HG02884 (cell line): ENCODE results near the gene NT5M.
A peak's percentile ranks its signal among the peaks of the same experiment; 100 is the strongest.
"Not testable (repeated sequence)": the region's sequence is repeated elsewhere in the genome, so short reads cannot be mapped to it uniquely, and the experiment has no call there.

Experiments
- ATAC-seq: cut with Tn5 transposase; IDR thresholded peaks from one replicate; pipeline ENCODE4 v1.9.1; 2021; ENCODE audit warnings: mild to moderate bottlenecking, moderate library complexity; ENCODE audit not compliant: unreplicated experiment

NT5M gene

GRCh38 chr17:17303010-17303846 is at the start of gene NT5M:
TSS of gene NT5M (plus strand) at chr17:17303373. CDS start at chr17:17303551, 178 bp downstream.
- peak; percentile 41 for ATAC-seq

GRCh38 chr17:17253406-17253805 is 49.8 kb upstream of the NT5M start:
- no peak for ATAC-seq

DNA sequence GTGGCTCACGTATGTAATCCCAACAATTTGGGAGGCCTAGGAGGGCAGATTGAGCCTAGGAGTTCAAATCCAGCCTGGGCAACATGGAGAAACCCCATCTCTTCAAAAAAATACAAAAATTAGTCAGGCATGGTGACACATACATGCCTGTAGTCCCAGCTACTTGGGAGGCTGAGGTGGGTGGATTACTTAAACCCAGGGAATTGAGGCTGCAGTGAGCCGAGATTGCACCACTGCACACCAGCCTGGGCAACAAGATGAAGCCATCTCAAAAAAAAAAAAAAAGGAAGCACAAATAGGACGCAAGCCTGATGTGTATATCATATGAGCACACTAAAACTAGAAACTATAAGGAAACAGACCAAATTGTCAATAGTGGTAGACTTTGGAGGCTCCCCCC is 49.1 kb upstream of the NT5M start:
- ATAC-seq = no peak

- ATAC-seq = not testable (repeated sequence)
Measured at GRCh38 chr17:17255689-17256088, 47.5 kb upstream of the NT5M start.

GRCh38 chr17:17256316-17256715 is 46.9 kb upstream of the NT5M start:
- no peak for ATAC-seq

GRCh38 chr17:17258011-17258410 is 45.2 kb upstream of the NT5M start:
- ATAC-seq = no peak

DNA sequence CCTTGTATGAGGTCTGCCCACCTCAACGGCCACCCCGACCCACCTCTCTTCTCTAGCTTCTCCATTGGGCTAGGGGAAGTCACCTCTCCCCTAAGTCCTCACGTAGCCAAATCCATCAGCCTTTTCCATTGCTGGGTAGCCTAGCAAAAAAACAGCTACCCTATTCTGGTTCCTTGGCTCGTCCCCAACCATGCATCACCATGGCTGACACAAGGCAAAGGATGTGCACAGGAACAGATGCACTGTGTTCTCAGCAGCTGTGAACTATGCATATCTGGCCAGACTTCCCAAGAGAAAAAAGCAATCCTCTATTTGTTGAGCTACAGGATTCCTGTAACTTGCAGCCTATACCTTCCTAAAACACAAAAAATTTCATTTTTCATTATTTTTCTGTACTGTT is 44.2 kb upstream of the NT5M start:
- no peak for ATAC-seq

DNA sequence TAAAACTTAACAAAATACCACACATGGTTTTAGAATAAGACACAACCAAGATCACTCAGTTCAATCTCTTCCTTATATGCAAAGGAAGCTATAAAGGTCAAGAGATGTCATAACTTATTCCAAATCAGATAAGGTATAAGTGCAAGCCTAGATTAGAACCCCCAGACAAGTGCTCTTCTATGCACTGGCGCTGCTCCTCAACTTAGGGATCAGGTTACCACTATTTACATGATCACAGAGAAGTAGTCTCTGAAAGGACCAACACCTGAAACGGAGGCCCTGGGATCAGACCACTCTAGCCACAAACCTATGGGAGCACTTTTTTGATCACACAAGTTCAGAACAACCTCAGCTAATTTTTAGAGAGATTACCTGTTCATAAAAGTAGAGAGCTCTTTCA is 38.7 kb upstream of the NT5M start:
- ATAC-seq = no peak

- ATAC-seq = no peak
Measured at GRCh38 chr17:17269926-17270773, 33.0 kb upstream of the NT5M start.

DNA sequence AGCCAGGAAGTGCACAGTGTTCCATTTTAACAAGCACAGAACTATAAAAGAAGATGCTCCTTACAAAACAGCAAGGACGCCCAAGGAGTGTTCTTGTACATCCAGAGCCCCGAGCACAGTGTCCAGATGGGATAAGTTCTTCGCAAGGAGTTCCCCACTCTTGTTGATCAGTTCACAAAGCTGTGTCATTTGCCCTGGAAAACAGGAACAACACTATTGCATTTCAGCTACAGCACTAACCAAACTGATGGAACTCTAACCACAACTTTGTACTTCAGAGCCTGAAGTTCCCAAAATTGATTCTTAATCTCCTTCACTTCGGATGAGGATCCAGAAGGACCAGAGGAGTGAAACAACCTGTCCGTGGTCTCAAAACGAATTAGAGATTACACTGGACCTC is 27.2 kb upstream of the NT5M start:
- no peak for ATAC-seq

DNA sequence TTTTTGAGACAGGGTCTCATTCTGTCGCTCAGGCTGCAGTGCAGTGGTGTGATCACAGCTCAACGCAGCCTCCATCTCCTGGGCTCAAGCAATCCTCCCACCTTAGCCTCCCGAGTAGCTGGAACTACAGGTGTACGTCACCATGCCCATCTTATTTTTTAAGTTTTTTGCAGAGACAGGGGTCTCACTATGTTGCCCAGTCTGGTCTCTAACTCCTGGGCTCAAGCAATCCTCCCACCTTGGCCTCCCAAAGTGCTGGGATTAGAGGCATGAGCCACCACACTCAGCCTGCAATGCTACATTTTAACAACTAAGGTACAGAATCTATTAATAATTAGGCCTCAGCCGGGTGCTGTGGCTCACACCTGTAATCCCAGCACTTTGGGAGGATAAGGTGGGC is 25.7 kb upstream of the NT5M start:
- ATAC-seq = not testable (repeated sequence)

DNA sequence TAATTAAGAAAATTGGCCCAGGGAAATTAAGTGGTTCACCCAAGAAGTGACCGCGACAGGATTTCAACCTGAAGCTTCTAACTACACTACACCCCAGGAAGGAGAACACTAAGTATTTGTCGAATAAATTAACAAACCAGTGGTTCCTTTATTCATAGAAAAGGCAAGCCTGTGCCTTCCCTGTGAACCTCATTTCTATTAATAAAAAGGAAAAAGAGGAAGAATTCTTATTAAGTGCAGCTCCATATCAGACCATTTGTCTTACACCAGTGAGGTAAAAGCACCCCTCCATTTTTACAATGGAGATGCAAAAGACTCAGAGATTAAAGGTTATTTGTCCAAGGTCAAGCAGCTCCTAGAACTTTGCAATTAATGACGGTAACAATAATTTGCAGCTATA is 23.9 kb upstream of the NT5M start:
- no peak for ATAC-seq

DNA sequence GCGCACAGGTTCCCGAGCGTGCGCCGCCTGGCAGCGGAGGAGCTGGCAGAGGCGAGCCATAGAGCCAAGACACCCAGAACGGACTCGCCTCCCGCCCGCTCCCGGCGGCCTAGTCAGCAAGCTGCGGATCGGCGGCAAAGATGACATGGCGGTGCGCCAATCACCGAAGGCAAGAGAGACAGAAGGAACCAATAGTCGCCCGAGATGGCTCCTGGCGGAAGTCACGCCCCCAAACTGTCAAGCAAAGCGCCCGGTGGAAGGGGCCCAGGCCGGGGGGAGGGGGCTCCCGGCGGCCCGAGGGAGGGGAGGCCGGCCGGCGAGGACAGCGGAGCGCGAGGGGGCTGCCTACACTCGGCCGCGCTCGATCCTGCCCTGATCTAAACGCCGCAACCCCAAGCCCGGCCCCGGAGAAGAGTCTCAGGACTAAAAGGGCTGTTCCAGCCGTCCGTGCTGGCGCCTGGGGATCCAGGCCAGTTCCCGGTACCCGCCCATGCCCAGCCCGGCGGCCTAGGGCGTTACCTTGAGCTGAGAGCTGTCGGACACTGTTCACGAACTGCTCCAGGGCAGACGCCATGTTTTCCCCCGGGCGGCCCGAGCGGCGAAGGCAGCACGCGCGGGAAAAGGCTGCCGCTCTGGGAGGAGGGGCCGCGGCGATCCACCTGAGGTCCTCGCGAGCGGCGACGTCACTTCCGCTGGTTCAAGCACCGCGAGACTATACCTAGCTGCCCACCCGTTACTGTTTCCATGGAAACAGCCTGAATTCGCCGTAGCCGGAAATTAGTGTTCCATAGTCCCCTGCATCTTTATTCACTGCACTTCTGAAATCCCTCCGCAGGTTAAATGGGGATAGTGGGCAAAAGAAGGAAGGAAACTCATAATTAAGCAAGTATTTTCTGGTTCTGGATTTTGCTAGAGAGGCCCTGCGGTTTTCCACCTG is 22.3 kb upstream of the NT5M start, which contains the start of gene COPS3:
COPS3 (minus strand) TSS at position 634 of the 937 bp plus-strand sequence; CDS start at position 574, 60 bp downstream.
- peak; percentile 86 for ATAC-seq

DNA sequence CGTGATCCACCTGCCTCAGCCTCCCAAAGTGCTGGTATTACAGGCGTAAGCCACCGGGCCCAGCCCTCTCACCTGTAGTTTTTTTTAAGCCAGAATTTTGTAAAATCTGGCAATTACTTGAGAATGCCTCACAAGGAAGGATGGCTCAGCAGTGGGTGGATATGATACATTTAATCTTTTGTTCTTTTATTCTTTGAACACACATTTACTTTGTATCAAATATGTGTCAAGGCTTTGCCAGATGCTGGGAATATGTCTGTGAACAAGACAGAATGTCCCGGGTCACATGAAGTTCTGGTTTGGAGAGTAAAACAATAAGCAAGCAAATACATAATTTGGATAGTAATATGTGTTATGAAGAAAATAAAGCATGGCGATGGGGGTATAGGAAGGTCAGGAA is 17.2 kb upstream of the NT5M start:
- no peak for ATAC-seq

DNA sequence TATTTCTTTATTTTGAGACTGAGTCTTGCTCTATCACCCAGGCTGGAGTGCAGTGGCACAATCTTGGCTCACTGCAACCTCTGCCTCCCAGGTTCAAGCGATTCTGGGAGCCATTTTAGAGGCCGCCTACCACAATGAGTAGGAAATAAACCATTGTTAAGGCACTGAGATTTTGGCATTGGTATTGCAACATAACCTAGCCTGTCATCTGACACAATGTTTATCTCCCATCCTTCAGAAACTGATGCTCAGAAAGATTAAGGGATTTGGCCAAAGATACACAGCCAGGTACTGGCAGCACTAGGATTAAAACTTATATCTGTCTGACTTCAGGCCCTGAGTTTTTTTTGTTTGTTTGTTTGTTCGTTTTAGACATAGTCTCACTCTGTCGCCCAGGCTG is 14.1 kb upstream of the NT5M start:
- no peak for ATAC-seq

- no peak for ATAC-seq
Measured at GRCh38 chr17:17289701-17290100, 13.5 kb upstream of the NT5M start.

- ATAC-seq = no peak
Measured at GRCh38 chr17:17295141-17295540, 8.0 kb upstream of the NT5M start.

DNA sequence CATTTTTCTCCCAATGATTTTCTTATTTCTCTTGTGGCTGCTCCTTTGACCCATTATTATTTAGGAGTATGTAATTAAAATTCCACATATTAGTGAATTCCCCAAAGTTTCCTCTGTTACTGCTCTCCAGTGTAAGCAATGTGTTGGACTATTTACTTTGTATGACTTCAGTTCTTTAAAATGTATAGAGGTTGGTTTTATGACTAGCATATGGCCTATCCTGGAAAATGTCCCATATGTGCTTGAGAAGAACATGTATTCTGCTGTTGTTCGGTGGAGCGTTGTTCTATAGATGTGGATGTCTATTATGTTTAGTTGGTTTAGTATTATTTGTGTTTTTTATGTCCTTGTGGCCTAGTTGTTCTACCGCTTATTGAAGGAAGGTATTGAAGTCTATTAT is 6.0 kb upstream of the NT5M start:
- no peak for ATAC-seq

DNA sequence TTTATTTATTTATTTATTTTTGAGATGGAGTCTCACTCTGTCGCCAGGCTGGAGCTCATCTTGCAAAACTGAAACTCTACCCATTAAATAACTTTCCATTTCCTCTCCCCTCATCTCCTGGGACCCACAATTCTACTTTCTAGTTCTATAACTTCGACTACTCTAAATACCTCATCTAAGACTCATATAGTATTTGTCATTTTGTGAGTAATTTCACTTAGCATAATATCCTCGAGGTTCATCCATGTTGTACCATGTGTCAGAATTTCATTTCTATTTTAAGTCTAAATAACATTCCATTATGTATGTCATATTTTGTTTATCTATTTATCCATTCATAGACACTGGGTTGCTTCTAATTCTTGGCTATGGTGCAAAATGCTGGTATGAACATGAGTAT is 5.1 kb upstream of the NT5M start:
- no peak for ATAC-seq

DNA sequence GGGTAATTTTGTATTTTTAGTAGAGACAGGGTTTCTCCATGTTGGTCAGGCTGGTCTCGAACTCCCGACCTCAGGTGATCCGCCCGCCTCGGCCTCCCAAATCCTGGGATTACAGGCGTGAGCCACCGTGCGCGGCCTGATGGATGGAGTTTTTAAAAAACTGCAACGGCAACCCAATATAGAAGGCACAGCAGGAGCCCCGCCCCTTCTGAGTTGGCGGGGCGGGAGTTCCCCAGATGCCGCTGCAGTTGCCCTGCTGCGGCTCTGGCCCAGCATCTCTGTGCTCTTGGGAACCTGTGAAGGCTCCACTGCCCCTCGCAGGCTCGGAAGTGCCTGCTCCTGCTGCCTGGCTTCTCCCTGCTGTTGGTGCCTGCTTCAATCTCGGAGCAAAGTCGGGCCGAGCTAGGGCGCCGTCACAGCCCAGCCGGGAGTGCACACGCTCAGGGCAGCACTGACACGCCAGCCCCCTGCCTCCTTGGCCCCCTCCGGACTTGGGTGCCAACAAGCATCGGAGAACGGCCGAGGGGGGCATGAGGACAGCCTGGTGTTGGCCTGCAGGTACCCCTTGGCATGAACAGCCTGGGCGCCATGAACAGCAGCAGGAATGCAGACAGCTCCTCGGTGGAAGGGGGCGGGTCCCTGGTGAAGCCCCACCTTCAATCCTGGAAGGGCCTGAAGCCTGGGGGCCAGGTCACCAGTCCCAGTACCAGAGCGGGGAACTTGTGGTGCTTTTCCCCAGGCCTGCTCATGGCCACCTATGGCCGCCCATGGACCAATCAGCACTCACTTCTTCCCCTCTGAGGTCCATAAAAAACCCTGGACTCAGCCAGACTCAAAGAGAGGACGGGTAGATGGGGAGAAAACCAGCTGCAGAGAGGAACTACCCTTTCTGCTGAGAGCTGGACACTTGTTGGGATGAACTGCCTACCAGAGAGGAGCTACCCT is 2.3 kb upstream of the NT5M start:
- ATAC-seq = no peak
